Measurements from ENCODE around the gene STATH.

The STATH gene

DNA sequence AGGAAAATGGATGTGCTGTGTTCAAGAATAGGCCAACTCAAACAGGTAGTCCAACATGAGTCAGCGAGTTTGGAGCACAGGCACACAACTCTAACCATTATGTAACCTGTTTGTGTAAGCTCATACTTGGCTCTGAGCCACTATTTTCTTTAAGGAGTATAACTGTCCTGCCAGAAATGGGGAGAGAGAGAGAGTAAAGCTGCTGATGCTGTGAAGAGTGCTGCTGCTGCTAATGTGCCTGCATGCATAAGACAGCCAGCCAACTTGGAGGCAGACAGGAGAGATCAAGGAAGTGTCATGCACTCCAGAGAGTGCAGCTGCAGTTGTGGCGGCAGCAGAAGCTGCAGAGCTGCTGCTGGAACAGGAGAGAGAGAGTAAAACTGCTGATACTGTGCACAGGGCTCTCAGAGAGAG is 11.7 kb upstream of the STATH start:
- TF ChIP-seq, protein P1, sequence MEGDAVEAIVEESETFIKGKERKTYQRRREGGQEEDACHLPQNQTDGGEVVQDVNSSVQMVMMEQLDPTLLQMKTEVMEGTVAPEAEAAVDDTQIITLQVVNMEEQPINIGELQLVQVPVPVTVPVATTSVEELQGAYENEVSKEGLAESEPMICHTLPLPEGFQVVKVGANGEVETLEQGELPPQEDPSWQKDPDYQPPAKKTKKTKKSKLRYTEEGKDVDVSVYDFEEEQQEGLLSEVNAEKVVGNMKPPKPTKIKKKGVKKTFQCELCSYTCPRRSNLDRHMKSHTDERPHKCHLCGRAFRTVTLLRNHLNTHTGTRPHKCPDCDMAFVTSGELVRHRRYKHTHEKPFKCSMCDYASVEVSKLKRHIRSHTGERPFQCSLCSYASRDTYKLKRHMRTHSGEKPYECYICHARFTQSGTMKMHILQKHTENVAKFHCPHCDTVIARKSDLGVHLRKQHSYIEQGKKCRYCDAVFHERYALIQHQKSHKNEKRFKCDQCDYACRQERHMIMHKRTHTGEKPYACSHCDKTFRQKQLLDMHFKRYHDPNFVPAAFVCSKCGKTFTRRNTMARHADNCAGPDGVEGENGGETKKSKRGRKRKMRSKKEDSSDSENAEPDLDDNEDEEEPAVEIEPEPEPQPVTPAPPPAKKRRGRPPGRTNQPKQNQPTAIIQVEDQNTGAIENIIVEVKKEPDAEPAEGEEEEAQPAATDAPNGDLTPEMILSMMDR (IDR thresholded peaks at IDR 0.05; ENCODE audit: borderline replicate concordance, insufficient read depth, low read depth, low read length): no peak
- no peak overlapping the region for H3K4me3 ChIP-seq (ENCODE audit: low read depth, low read length)

DNA sequence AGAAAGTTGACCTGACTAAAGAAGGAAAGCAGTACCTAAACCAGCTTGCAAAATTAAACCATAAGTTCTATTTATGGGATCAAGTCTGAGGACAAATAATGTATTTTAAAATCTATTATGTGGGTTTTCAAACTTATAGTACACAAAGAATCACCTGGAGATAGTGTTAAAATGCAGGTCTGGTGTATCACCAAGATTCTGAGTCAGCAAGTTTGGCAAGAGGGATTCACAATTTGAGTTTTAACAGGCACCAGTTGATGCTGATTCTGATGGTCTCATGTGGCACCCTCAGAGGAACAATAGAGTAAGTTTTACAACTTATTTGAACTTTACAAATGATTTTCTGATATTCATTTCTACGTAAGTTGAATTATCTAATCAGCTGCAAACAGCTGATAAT is 9.1 kb upstream of the STATH start:
- H3K4me3 ChIP-seq (ENCODE audit: low read depth, low read length): no peak overlapping the region
- TF ChIP-seq, protein P1 (IDR thresholded peaks at IDR 0.05; ENCODE audit: borderline replicate concordance, insufficient read depth, low read depth, low read length): no peak

DNA sequence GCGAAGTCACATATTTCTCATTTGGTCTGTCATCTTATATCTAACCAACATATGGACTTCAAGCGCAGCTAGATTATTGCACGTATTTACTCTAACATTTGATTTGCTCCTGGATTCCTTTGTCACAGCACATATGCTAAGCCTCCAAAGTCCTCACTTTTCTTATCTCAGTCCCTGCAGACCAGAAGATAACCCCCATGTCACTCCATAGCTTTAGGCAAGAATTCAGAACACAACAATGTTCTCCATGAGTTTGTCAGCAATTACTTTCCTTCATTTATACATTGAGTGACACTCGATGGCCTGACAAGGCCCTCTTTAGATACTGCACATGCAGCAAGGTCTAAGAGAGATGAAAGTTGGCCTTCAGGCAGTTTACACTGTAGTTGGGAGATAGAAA is 4.8 kb upstream of the STATH start:
- H3K4me3 ChIP-seq (ENCODE audit: low read depth, low read length): no peak overlapping the region
- TF ChIP-seq, protein P1 (IDR thresholded peaks at IDR 0.05; ENCODE audit: borderline replicate concordance, insufficient read depth, low read depth, low read length): no peak

DNA sequence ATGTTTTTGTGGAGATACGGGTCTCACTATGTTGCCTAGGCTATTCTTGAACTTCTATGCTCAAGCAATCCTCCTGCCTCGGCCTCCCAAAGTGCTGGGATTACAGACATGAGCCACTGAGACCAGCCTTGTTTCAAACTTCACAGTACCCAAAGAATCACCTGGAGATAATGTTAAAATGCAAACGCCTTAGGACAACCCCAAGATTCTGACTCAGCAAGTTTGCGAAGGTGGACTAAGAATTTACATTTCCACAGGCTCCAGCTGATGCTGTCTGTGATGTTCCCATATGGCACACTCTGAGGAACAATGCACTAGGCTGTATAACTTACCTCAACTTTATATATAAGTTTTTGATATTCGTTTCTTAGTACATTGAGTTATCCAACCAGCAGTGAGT is 984 bp upstream of the STATH start:
- TF ChIP-seq, protein P1 (IDR thresholded peaks at IDR 0.05; ENCODE audit: borderline replicate concordance, insufficient read depth, low read depth, low read length): no peak
- H3K4me3 ChIP-seq (ENCODE audit: low read depth, low read length): no peak overlapping the region

DNA sequence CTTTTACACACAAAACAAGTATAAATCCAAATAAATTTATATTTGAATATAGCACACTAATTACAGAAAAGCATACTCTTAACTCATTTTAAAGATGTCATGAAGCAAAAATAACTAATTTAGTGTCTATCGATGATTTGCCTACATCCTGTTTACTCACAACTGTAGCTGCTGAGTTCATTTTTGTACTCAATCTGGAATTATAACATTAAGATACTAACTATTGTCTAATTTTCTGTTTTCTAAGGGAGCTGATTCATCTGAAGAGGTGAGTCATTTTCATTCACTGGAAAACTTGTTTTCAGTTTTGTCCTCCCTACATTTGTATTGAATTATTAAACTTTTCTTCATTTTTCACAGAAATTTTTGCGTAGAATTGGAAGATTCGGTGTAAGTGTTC is 3.7 kb downstream of the STATH start:
- TF ChIP-seq, protein P1 (IDR thresholded peaks at IDR 0.05; ENCODE audit: borderline replicate concordance, insufficient read depth, low read depth, low read length): no peak
- no peak overlapping the region for H3K4me3 ChIP-seq (ENCODE audit: low read depth, low read length)

DNA sequence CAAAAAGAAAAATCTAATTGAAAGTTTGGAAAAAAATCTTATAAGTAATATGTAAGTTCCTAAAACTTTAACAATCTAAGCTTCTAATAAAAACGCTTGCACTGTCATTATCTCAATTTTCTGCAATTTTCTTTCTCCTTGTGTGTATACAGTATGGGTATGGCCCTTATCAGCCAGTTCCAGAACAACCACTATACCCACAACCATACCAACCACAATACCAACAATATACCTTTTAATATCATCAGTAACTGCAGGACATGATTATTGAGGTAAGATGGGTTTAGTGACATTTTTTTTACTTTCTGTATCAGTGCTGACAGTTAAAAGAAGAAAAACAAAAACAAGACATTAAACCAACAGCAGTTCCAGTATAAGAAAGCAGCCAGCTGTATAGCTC is 4.9 kb downstream of the STATH start:
- H3K4me3 ChIP-seq (ENCODE audit: low read depth, low read length): no peak overlapping the region
- TF ChIP-seq, protein P1 (IDR thresholded peaks at IDR 0.05; ENCODE audit: borderline replicate concordance, insufficient read depth, low read depth, low read length): no peak

DNA sequence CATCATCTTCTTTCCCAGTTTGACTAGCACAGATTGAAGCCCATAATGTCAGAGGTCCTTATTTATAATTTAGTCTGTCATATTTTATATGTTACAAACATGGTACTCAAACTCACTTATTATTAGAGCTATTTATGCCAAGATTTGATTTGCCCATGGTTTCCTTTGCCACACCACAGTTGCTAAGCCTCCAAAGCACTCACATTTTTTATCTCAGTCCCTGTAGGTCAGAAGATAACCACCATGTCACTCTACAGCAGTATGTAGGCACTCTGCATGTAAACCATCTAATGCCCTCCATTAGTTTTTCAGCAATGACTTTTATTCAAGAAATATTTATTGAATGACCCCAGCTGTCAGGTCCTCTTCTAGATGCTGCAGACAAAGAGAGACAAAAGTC is 6.7 kb downstream of the STATH start:
- TF ChIP-seq, protein P1 (IDR thresholded peaks at IDR 0.05; ENCODE audit: borderline replicate concordance, insufficient read depth, low read depth, low read length): no peak

More for the DNA sequence above, 6.7 kb downstream of the STATH start:
- H3K4me3 ChIP-seq (ENCODE audit: low read depth, low read length): no peak overlapping the region

Measured in GM12875 (cell line).